Retinal pigment epithelial cell (primary cell): ENCODE measurements around the gene MRPL39.

Experiments
- DNase-seq: peaks from one replicate; pipeline ENCODE4 v3.0.0-alpha.2; 2010; ENCODE audit warnings: low read depth
- H3K4me3 ChIP-seq: 2 replicates; pipeline ENCODE4 v1.5.1; 2011; ENCODE audit warnings: mild to moderate bottlenecking, low read length, control low read depth, moderate library complexity
- CTCF ChIP-seq: conservative IDR thresholded peaks from 2 replicates; pipeline ENCODE4 v1.5.1; 2011; ENCODE audit warnings: low read depth, low read length, control low read depth, inconsistent platforms

MRPL39 gene

GRCh38 chr21:25561668-25562641 is 45.3 kb downstream of the MRPL39 start:
- peak; percentile 22 for DNase-seq

GRCh38 chr21:25560891-25561290 is 46.4 kb downstream of the MRPL39 start:
- DNase-seq, result no peak
- TF ChIP-seq CTCF, result no peak
- no peak overlapping the region for H3K4me3 ChIP-seq

More at GRCh38 chr21:25561668-25562641, 45.3 kb downstream of the MRPL39 start:
- TF ChIP-seq CTCF, result peak; percentile 26
- H3K4me3 ChIP-seq, result peak overlapping the region; percentile 61

GRCh38 chr21:25560271-25560685 is 47.0 kb downstream of the MRPL39 start:
- no peak overlapping the region for H3K4me3 ChIP-seq
- no peak for TF ChIP-seq CTCF
- no peak for DNase-seq

- no peak overlapping the region for H3K4me3 ChIP-seq
- DNase-seq, result no peak
- no peak for TF ChIP-seq CTCF
Observed at GRCh38 chr21:25559746-25560145, 47.5 kb downstream of the MRPL39 start.

- no peak for DNase-seq
- no peak for TF ChIP-seq CTCF
- H3K4me3 ChIP-seq, result no peak overlapping the region
Observed at GRCh38 chr21:25558123-25558522, 49.2 kb downstream of the MRPL39 start.

- DNase-seq, result no peak
- H3K4me3 ChIP-seq, result no peak overlapping the region
- no peak for TF ChIP-seq CTCF
Observed at GRCh38 chr21:25557180-25557579, 50.1 kb downstream of the MRPL39 start.

- H3K4me3 ChIP-seq, result no peak overlapping the region
- no peak for DNase-seq
- no peak for TF ChIP-seq CTCF
Observed at GRCh38 chr21:25556091-25556490, 51.2 kb downstream of the MRPL39 start.
